WTC11 (cell line): Measurements from ENCODE around the gene TEX14. TPM values are rescaled to one million over a fixed set of nuclear protein-coding genes. Genes with fewer than 3 reads are reported as not detected.
A peak's percentile ranks its signal among the peaks of the same experiment; 100 is the strongest.

Source experiments
- ATAC-seq: fragments of 200-7000 bp; cut with Tn5 transposase; 2 replicates; pipeline ENCODE4 v1.10.0; 2021; ENCODE audit warnings: mild to moderate bottlenecking, moderate library complexity
- CTCF ChIA-PET: fragments of 300-600 bp; sonication (Branson Sonifier 250); formaldehyde crosslinking; loops from one replicate; lab custom pipeline; 2021; ENCODE audit warnings: antibody characterized with exemption; lab: Charles Lee
- POLR2A ChIA-PET: fragments of 350-600 bp; sonication (Branson Sonifier 250); formaldehyde crosslinking; loops from one replicate; lab custom pipeline; 2021; ENCODE audit warnings: antibody characterized with exemption; lab: Charles Lee
- DNase-seq: peaks from one replicate; pipeline ENCODE4 v3.0.0; 2021; ENCODE audit warnings: low spot score
- H3K27ac Mint-ChIP-seq: 2 replicates; pipeline ENCODE4 v1.8.0; 2021; ENCODE audit warnings: mixed read lengths
- H3K27me3 Mint-ChIP-seq: 2 replicates; pipeline ENCODE4 v1.8.0; 2021; ENCODE audit warnings: low read depth, mild to moderate bottlenecking, moderate library complexity, mixed read lengths
- H3K36me3 Mint-ChIP-seq: 2 replicates; pipeline ENCODE4 v1.8.0; 2021; ENCODE audit warnings: mixed read lengths
- H3K4me1 Mint-ChIP-seq: 2 replicates; pipeline ENCODE4 v1.8.0; 2022; ENCODE audit warnings: mixed read lengths
- H3K4me3 Mint-ChIP-seq: 2 replicates; pipeline ENCODE4 v1.8.0; 2021; ENCODE audit warnings: mild to moderate bottlenecking, moderate library complexity, mixed read lengths
- H3K9me3 Mint-ChIP-seq: 2 replicates; pipeline ENCODE4 v1.8.0; 2021; ENCODE audit warnings: mixed read lengths
- ESRRA ChIP-seq: sonication (generic); formaldehyde crosslinking; IDR thresholded peaks from 2 replicates; pipeline ENCODE4 v1.8.1; 2022; ENCODE audit warnings: mild to moderate bottlenecking, missing genetic modification reagents, borderline replicate concordance
- FOXP1 ChIP-seq: sonication (generic); formaldehyde crosslinking; IDR thresholded peaks from 2 replicates; pipeline ENCODE4 v1.8.0; 2022; ENCODE audit warnings: missing genetic modification reagents, mild to moderate bottlenecking, moderate library complexity, borderline replicate concordance
- GABPB1 ChIP-seq: sonication (generic); formaldehyde crosslinking; IDR thresholded peaks from 2 replicates; pipeline ENCODE4 v1.8.1; 2023; ENCODE audit warnings: mild to moderate bottlenecking, missing genetic modification reagents
- GRHL2 ChIP-seq: fragments of 250-450 bp; sonication (Bioruptor Pico); IDR thresholded peaks from 2 replicates; pipeline ENCODE4 v1.8.0; 2022; ENCODE audit warnings: mild to moderate bottlenecking, moderate library complexity; ENCODE audit not compliant: insufficient replicate concordance, severe bottlenecking
- KAT7 ChIP-seq: sonication (generic); formaldehyde crosslinking; IDR thresholded peaks from 2 replicates; pipeline ENCODE4 v1.8.1; 2023; ENCODE audit warnings: missing genetic modification reagents, mild to moderate bottlenecking, borderline replicate concordance
- NFE2L1 ChIP-seq: sonication (generic); formaldehyde crosslinking; IDR thresholded peaks from 2 replicates; pipeline ENCODE4 v1.8.1; 2023; ENCODE audit warnings: missing genetic modification reagents
- NFYB ChIP-seq: sonication (generic); formaldehyde crosslinking; conservative IDR thresholded peaks from 2 replicates; pipeline ENCODE4 v1.8.0; 2022; ENCODE audit warnings: low read depth, missing genetic modification reagents
- NR1H2 ChIP-seq: sonication (generic); formaldehyde crosslinking; IDR thresholded peaks from 2 replicates; pipeline ENCODE4 v1.9.0; 2021; ENCODE audit warnings: mild to moderate bottlenecking, moderate library complexity, missing genetic modification reagents
- PRRX2 ChIP-seq: fragments of 250-450 bp; sonication (Bioruptor Pico); IDR thresholded peaks from 2 replicates; pipeline ENCODE4 v1.8.0; 2021; ENCODE audit warnings: mild to moderate bottlenecking
- RELA ChIP-seq: sonication (generic); formaldehyde crosslinking; IDR thresholded peaks from 2 replicates; pipeline ENCODE4 v1.8.1; 2022; ENCODE audit warnings: missing genetic modification reagents, mild to moderate bottlenecking, borderline replicate concordance
- TEAD4 ChIP-seq: sonication (generic); formaldehyde crosslinking; IDR thresholded peaks from 2 replicates; pipeline ENCODE4 v1.8.0; 2022; ENCODE audit warnings: mild to moderate bottlenecking, missing genetic modification reagents
- ZNF121 ChIP-seq: sonication (generic); formaldehyde crosslinking; IDR thresholded peaks from 2 replicates; pipeline ENCODE4 v1.8.0; 2023; ENCODE audit warnings: missing genetic modification reagents
- total RNA-seq: library from RNA; stranded (reverse); gene quantifications from 3 replicates; pipeline ENCODE4 v1.2.3, GENCODE V29; 2021
- TF ChIP-seq, protein P1 (sequence below): sonication (generic); formaldehyde crosslinking; IDR thresholded peaks from 2 replicates; pipeline ENCODE4 v1.8.1; 2023; ENCODE audit warnings: mild to moderate bottlenecking, missing genetic modification reagents, moderate library complexity
- TF ChIP-seq, protein P2 (sequence below): sonication (generic); formaldehyde crosslinking; IDR thresholded peaks from 2 replicates; pipeline ENCODE4 v1.8.1; 2022; ENCODE audit warnings: low read depth, missing genetic modification reagents, borderline replicate concordance
- TF ChIP-seq, protein P3 (sequence below): sonication (generic); formaldehyde crosslinking; IDR thresholded peaks from 2 replicates; pipeline ENCODE4 v1.8.0; 2022; ENCODE audit warnings: mild to moderate bottlenecking, missing genetic modification reagents
- TF ChIP-seq, protein P4 (sequence below): sonication (generic); formaldehyde crosslinking; IDR thresholded peaks from 2 replicates; pipeline ENCODE4 v1.8.0; 2022; ENCODE audit warnings: missing genetic modification reagents
- TF ChIP-seq, protein P5 (sequence below): sonication (generic); formaldehyde crosslinking; IDR thresholded peaks from 2 replicates; pipeline ENCODE4 v1.8.0; 2023; ENCODE audit warnings: mild to moderate bottlenecking, missing genetic modification reagents
- TF ChIP-seq, protein P6 (sequence below): fragments of 200-600 bp; IDR thresholded peaks from 2 replicates; pipeline ENCODE4 v1.8.0; 2022; ENCODE audit warnings: antibody characterized with exemption

The TEX14 gene
- total RNA-seq, 1 experiment from 2014 or later: 1.4 TPM

DNA sequence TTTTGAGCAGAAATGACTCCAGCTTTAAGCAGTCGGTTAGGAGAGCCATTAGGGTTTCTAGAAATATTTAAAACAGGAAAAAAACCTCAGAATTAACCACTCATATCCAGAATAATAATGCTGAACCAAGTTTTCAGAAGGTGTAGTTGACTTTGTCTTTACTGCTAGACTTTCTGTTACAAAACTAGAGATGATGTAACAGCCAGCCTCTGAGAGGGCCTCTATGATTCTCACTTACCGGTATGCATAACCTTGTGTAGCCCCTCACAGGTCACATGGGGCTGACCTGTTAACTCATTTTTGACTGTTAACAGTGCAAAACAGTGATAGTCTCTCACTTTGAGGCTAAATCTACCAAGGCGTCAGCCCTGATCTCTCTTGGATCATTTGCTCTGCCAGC is 74.3 kb downstream of the TEX14 start:
- ChIA-PET POLR2A (interaction anchor here (1.2 kb wide), 1 partner anchor 14 kb away, joined by 3 read pairs; no protein-coding TSS in a partner anchor), CTCF (no interaction called here)
- ATAC-seq: no peak
- TF ChIP-seq NR1H2 (CRISPR knock-in tag): no peak
- TF ChIP-seq, protein P1, sequence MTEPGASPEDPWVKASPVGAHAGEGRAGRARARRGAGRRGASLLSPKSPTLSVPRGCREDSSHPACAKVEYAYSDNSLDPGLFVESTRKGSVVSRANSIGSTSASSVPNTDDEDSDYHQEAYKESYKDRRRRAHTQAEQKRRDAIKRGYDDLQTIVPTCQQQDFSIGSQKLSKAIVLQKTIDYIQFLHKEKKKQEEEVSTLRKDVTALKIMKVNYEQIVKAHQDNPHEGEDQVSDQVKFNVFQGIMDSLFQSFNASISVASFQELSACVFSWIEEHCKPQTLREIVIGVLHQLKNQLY (CRISPR knock-in tag): no peak
- peak; percentile 93 for TF ChIP-seq GABPB1 (CRISPR knock-in tag)
- TF ChIP-seq NFYB (CRISPR knock-in tag): no peak
- Mint-ChIP-seq H3K36me3 (no peaks in the 10 kb centered on the region), H3K9me3 (no peaks in the 10 kb centered on the region), H3K27me3 (no peaks in the 10 kb centered on the region), H3K4me1 (peaks cover 9% of the 10 kb centered on the region), H3K4me3 (no peak overlapping the region), H3K27ac (no peak overlapping the region)
- no peak for DNase-seq

DNA sequence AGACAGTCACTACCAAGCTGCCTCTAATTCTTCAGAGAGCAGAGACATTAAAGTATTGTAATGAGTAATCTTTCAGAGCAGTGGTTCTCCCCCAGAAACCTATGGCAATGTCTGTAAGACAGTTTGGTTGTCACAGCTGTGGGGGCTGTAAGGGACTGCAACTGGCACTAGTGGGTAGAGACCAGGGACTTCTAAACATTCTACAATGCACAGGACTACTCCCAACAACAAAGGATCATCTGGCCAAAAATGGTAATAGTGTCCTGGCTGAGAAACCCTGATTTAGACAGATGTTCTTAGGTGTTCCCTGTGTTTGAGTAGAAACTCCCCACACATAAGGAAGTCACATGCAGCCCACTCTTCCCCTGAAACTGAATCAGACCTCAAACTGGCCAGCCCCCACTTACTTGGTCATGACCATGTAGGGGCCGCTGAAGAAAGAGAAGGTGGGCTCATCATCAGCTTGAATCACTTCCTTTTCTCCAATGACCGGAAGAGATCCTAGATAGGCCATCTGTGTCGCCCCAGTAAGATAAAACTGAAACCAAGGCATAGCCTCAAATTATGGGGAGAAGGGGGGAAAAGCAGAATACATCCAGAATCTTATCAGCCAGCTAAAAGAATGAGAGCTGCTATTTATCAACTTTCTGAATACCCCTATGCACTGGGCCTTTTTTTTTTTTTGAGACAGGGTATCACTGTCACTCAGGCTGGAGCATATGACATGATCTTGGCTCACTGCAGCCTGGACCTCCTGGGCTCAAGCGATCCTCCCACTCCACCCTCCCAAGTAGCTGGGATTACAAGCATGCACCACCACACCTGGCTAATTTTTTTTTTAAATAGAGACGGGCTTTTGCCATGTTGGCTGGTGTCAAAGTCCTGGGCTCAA is 75.8 kb downstream of the TEX14 start:
- no peak for DNase-seq
- H3K27me3 Mint-ChIP-seq: no peaks in the 10 kb centered on the region
- no peak for ATAC-seq
- CTCF ChIA-PET: interaction anchor here (0.6 kb wide), 1 partner anchor 16 kb away, joined by 3 read pairs; no protein-coding TSS in a partner anchor
- H3K36me3 Mint-ChIP-seq: no peaks in the 10 kb centered on the region
- H3K4me3 Mint-ChIP-seq: no peak overlapping the region
- H3K9me3 Mint-ChIP-seq: no peaks in the 10 kb centered on the region
- H3K4me1 Mint-ChIP-seq: peaks cover 9% of the 10 kb centered on the region
- POLR2A ChIA-PET: no interaction called here
- TF ChIP-seq, protein P2, sequence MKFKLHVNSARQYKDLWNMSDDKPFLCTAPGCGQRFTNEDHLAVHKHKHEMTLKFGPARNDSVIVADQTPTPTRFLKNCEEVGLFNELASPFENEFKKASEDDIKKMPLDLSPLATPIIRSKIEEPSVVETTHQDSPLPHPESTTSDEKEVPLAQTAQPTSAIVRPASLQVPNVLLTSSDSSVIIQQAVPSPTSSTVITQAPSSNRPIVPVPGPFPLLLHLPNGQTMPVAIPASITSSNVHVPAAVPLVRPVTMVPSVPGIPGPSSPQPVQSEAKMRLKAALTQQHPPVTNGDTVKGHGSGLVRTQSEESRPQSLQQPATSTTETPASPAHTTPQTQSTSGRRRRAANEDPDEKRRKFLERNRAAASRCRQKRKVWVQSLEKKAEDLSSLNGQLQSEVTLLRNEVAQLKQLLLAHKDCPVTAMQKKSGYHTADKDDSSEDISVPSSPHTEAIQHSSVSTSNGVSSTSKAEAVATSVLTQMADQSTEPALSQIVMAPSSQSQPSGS: no peak
- TF ChIP-seq KAT7 (CRISPR knock-in tag): no peak
- no peak for TF ChIP-seq ZNF121 (CRISPR knock-in tag)
- TF ChIP-seq, protein P3, sequence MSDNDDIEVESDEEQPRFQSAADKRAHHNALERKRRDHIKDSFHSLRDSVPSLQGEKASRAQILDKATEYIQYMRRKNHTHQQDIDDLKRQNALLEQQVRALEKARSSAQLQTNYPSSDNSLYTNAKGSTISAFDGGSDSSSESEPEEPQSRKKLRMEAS (CRISPR knock-in tag): no peak
- no peak for TF ChIP-seq PRRX2 (CRISPR knock-in tag)
- TF ChIP-seq, protein P4, sequence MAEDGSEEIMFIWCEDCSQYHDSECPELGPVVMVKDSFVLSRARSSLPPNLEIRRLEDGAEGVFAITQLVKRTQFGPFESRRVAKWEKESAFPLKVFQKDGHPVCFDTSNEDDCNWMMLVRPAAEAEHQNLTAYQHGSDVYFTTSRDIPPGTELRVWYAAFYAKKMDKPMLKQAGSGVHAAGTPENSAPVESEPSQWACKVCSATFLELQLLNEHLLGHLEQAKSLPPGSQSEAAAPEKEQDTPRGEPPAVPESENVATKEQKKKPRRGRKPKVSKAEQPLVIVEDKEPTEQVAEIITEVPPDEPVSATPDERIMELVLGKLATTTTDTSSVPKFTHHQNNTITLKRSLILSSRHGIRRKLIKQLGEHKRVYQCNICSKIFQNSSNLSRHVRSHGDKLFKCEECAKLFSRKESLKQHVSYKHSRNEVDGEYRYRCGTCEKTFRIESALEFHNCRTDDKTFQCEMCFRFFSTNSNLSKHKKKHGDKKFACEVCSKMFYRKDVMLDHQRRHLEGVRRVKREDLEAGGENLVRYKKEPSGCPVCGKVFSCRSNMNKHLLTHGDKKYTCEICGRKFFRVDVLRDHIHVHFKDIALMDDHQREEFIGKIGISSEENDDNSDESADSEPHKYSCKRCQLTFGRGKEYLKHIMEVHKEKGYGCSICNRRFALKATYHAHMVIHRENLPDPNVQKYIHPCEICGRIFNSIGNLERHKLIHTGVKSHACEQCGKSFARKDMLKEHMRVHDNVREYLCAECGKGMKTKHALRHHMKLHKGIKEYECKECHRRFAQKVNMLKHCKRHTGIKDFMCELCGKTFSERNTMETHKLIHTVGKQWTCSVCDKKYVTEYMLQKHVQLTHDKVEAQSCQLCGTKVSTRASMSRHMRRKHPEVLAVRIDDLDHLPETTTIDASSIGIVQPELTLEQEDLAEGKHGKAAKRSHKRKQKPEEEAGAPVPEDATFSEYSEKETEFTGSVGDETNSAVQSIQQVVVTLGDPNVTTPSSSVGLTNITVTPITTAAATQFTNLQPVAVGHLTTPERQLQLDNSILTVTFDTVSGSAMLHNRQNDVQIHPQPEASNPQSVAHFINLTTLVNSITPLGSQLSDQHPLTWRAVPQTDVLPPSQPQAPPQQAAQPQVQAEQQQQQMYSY (CRISPR knock-in tag): no peak
- TF ChIP-seq RELA (CRISPR knock-in tag): no peak
- TF ChIP-seq, protein P5, sequence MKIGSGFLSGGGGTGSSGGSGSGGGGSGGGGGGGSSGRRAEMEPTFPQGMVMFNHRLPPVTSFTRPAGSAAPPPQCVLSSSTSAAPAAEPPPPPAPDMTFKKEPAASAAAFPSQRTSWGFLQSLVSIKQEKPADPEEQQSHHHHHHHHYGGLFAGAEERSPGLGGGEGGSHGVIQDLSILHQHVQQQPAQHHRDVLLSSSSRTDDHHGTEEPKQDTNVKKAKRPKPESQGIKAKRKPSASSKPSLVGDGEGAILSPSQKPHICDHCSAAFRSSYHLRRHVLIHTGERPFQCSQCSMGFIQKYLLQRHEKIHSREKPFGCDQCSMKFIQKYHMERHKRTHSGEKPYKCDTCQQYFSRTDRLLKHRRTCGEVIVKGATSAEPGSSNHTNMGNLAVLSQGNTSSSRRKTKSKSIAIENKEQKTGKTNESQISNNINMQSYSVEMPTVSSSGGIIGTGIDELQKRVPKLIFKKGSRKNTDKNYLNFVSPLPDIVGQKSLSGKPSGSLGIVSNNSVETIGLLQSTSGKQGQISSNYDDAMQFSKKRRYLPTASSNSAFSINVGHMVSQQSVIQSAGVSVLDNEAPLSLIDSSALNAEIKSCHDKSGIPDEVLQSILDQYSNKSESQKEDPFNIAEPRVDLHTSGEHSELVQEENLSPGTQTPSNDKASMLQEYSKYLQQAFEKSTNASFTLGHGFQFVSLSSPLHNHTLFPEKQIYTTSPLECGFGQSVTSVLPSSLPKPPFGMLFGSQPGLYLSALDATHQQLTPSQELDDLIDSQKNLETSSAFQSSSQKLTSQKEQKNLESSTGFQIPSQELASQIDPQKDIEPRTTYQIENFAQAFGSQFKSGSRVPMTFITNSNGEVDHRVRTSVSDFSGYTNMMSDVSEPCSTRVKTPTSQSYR: no peak
- no peak for TF ChIP-seq NFE2L1 (CRISPR knock-in tag)
- TF ChIP-seq TEAD4 (CRISPR knock-in tag): no peak
- no peak for TF ChIP-seq FOXP1 (CRISPR knock-in tag)
- no peak for TF ChIP-seq ESRRA (CRISPR knock-in tag)
- no peak for TF ChIP-seq GRHL2 (CRISPR knock-in tag)
- TF ChIP-seq, protein P6, sequence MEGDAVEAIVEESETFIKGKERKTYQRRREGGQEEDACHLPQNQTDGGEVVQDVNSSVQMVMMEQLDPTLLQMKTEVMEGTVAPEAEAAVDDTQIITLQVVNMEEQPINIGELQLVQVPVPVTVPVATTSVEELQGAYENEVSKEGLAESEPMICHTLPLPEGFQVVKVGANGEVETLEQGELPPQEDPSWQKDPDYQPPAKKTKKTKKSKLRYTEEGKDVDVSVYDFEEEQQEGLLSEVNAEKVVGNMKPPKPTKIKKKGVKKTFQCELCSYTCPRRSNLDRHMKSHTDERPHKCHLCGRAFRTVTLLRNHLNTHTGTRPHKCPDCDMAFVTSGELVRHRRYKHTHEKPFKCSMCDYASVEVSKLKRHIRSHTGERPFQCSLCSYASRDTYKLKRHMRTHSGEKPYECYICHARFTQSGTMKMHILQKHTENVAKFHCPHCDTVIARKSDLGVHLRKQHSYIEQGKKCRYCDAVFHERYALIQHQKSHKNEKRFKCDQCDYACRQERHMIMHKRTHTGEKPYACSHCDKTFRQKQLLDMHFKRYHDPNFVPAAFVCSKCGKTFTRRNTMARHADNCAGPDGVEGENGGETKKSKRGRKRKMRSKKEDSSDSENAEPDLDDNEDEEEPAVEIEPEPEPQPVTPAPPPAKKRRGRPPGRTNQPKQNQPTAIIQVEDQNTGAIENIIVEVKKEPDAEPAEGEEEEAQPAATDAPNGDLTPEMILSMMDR: no peak
- no peak overlapping the region for H3K27ac Mint-ChIP-seq
